Epithelial cell of proximal tubule (primary cell): ENCODE measurements around the gene VKORC1. TPM values are rescaled to one million over a fixed set of nuclear protein-coding genes. Genes with fewer than 3 reads are reported as not detected.
A peak's percentile ranks its signal among the peaks of the same experiment; 100 is the strongest.

ENCODE experiments used
- DNase-seq: peaks from one replicate; pipeline ENCODE4 v3.0.0-alpha.2; 2011; ENCODE audit warnings: low read depth
- H3K4me3 ChIP-seq: 2 replicates; pipeline ENCODE4 v1.5.1; 2011; ENCODE audit warnings: low read depth, mild to moderate bottlenecking, low read length
- CTCF ChIP-seq: conservative IDR thresholded peaks from 2 replicates; pipeline ENCODE4 v1.5.1; 2012; ENCODE audit warnings: low read depth, mild to moderate bottlenecking, low read length
- total RNA-seq: library from RNA; depleted of rRNA; stranded (reverse); fragments of >200 nt; gene quantifications from 2 replicates; pipeline ENCODE4 v1.2.3, GENCODE V29; 2015

The VKORC1 gene
- total RNA-seq, 1 donor from 2014 or later, result 214 TPM

DNA sequence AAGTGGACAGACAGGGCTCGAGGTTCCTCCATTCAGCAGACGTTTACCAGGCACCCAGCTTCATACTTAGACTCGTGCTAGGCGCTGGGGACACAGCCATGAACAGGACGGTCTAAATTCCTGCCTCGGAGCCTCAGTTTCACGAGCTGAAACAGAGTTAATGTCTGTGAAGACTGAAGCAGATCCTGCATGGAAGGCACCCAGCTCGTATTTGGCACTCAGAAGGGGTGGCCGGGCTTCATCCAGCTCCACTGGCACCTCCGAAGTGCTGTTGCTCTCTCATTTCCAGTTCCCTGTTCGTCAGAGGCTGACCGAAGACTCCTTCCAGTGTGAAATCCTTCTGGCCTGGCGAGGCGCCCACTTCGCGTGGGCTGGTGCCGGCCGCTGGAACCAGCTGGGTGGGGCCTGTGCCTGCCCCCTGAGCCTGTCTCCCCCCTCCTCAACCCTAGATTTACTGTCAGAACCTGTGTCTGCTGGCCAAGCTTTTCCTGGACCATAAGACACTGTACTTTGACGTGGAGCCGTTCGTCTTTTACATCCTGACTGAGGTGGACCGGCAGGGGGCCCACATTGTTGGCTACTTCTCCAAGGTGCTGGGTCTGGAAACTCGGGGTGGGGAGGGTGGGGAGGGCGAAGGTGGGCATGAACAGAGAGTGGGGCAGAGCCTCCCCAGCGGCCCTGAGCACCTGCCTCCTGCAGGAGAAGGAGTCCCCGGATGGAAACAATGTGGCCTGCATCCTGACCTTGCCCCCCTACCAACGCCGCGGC, 35.2 kb upstream of the VKORC1 start:
- no peak overlapping the region for H3K4me3 ChIP-seq
- no peak for TF ChIP-seq CTCF
- DNase-seq, result no peak

- no peak for TF ChIP-seq CTCF
- no peak for DNase-seq
- no peak overlapping the region for H3K4me3 ChIP-seq
Measured at GRCh38 chr16:31128711-31129567, 34.3 kb upstream of the VKORC1 start.

- no peak for TF ChIP-seq CTCF
- no peak overlapping the region for H3K4me3 ChIP-seq
- DNase-seq, result no peak
Measured at GRCh38 chr16:31127182-31127581, 32.6 kb upstream of the VKORC1 start.

DNA sequence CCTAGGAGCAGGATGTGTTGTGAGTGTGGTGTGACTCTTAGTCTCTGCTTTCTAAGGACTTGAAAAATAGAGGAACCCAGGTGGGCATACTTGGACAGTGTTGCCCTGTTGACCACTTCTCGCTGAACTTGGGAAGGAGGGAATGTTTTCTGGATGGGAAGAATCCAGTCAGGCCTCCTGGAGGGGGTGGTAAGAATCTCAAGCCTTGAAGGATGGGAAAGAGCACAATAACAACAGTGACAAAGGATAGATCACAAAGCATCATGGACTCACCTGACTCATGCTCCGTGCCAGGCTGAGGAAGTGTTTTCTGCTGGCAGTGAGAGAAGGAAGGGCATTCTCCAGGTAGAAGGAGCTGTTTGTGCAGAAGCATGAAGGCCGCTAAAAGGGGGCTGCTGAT, 31.2 kb upstream of the VKORC1 start:
- DNase-seq, result no peak
- TF ChIP-seq CTCF, result no peak
- no peak overlapping the region for H3K4me3 ChIP-seq

GRCh38 chr16:31120129-31120528, 25.5 kb upstream of the VKORC1 start:
- TF ChIP-seq CTCF, result no peak
- no peak overlapping the region for H3K4me3 ChIP-seq

GRCh38 chr16:31118223-31119155, 23.9 kb upstream of the VKORC1 start:
- H3K4me3 ChIP-seq, result peak overlapping the region; percentile 82
- TF ChIP-seq CTCF, result no peak
- DNase-seq, result no peak

More at GRCh38 chr16:31120129-31120528, 25.5 kb upstream of the VKORC1 start:
- no peak for DNase-seq
